Esophagus squamous epithelium (tissue), 5 donors: Measurements from ENCODE around the gene PPP2R1B. TPM values are rescaled to one million over a fixed set of nuclear protein-coding genes. Genes with fewer than 3 reads are reported as not detected.

Experiments used
- DNase-seq: peaks from one replicate; lab custom pipeline; 2025; lab: John Stamatoyannopoulos, UW
- H3K27ac ChIP-seq, 4 donors: fragments of 200-600 bp; sonication (generic); one replicate each; pipeline ENCODE4 v1.5.1; 2016 to 2019; ENCODE audit warnings: mild to moderate bottlenecking in 1 of 4
- H3K27me3 ChIP-seq, 4 donors: fragments of 200-600 bp; sonication (generic); 1 replicate in 3 of 4; 2 replicates in 1 of 4; pipeline versions ENCODE4 v1.5.1 to v1.6.0; 2017 to 2021; ENCODE audit warnings: antibody characterized with exemption in 1 of 4
- H3K36me3 ChIP-seq, 3 donors: fragments of 200-600 bp; sonication (generic); one replicate each; pipeline ENCODE4 v1.5.1; 2016 to 2019
- H3K4me1 ChIP-seq, 3 donors: fragments of 200-600 bp; sonication (generic); one replicate each; pipeline ENCODE4 v1.5.1; 2017 to 2019
- H3K4me3 ChIP-seq, 4 donors: fragments of 200-600 bp; sonication (generic); 1 replicate in 3 of 4; 2 replicates in 1 of 4; pipeline ENCODE4 v1.5.1; 2016 to 2019; ENCODE audit warnings: mild to moderate bottlenecking in 2 of 4, moderate library complexity in 1 of 4
- H3K9me3 ChIP-seq, 3 donors: fragments of 200-600 bp; sonication (generic); one replicate each; pipeline ENCODE4 v1.5.1; 2016 to 2019
- POLR2A ChIP-seq, 4 donors: fragments of 450-650 bp; IDR thresholded peaks; one replicate each; pipeline ENCODE4 v1.6.1; 2017; ENCODE audit warnings: antibody characterized with exemption in 4 of 4, mild to moderate bottlenecking in 4 of 4, moderate library complexity in 3 of 4
- WGBS, 2 donors: methylation state at CpG; one replicate each; pipeline ENCODE4 v1.1.5; 2018; 5-methylcytosine and 5-hydroxymethylcytosine counted together
- intact Hi-C: fragments of 100-400 bp; cut with DNase I; formaldehyde crosslinking; loops from one replicate; pipeline ENCODE4 v1.15.0; 2022
- total RNA-seq, 4 donors: library from RNA; depleted of rRNA; stranded (reverse); fragments of >200 nt; gene quantifications; one replicate each; pipeline ENCODE4 v1.1.0, GENCODE V29; 2016
- TF ChIP-seq, protein P1 (sequence below), 6 experiments: fragments of 450-650 bp in 4 of 6; fragments of 200-600 bp in 2 of 6; sonication (generic) in 2 of 6; IDR thresholded peaks; one replicate each; pipeline ENCODE4 v1.5.1; 2016 to 2019; ENCODE audit warnings: antibody characterized with exemption in 6 of 6, mild to moderate bottlenecking in 4 of 6, moderate library complexity in 4 of 6
- donor health status: DM: yes; HTN: yes; CAD: no.

PPP2R1B gene
- total RNA-seq, 4 donors from 2014 or later: 17.6 to 39.7 (median 27.7) TPM

DNA sequence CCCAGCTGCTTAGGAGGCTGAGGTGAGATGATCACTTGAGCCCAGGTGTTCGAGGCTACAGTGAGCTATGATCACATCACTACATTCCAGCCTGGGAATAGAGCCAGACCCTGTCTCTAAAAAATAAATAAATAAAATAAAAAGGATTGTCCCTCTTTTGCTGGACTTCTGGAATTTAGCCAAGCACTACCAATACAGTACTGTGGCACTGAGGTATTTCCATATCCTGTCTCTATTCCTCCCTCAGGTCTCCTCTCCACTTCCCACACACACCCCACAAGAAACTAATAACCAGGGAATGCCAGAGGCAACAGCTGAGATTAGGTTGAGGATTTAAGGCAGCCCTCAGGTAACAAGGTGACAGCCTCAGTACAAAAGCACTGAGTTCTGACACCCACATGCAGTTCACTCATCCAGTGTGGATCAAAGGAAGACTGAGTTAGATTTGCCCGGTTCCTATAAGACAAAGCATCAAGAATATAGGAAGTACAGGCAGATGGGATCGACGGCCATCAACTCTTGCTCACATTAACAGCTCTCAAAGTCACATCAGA lies 4.5 kb upstream of the PPP2R1B start:
- H3K9me3 ChIP-seq: no peaks in the 10 kb centered on the region
- H3K27ac ChIP-seq: no peak overlapping the region
- 84 to 85% methylated on average over 4 of the region's 4 CpGs for WGBS, 2 donors
- no peaks in the 10 kb centered on the region for H3K36me3 ChIP-seq
- TF ChIP-seq, protein P1, sequence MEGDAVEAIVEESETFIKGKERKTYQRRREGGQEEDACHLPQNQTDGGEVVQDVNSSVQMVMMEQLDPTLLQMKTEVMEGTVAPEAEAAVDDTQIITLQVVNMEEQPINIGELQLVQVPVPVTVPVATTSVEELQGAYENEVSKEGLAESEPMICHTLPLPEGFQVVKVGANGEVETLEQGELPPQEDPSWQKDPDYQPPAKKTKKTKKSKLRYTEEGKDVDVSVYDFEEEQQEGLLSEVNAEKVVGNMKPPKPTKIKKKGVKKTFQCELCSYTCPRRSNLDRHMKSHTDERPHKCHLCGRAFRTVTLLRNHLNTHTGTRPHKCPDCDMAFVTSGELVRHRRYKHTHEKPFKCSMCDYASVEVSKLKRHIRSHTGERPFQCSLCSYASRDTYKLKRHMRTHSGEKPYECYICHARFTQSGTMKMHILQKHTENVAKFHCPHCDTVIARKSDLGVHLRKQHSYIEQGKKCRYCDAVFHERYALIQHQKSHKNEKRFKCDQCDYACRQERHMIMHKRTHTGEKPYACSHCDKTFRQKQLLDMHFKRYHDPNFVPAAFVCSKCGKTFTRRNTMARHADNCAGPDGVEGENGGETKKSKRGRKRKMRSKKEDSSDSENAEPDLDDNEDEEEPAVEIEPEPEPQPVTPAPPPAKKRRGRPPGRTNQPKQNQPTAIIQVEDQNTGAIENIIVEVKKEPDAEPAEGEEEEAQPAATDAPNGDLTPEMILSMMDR (IDR thresholded peaks at IDR 0.05): no peak
- no peak for TF ChIP-seq POLR2A (IDR thresholded peaks at IDR 0.05)
- H3K4me1 ChIP-seq: peaks cover 0 to 17% (median 8%) of the 10 kb centered on the region in 3 donors
- intact Hi-C loops: loop anchor here (10.0 kb wide), 1 partner anchor 64 kb away; no protein-coding TSS in a partner anchor
- no peaks in the 10 kb centered on the region for H3K27me3 ChIP-seq
- no peak overlapping the region for H3K4me3 ChIP-seq
- no peak for DNase-seq

DNA sequence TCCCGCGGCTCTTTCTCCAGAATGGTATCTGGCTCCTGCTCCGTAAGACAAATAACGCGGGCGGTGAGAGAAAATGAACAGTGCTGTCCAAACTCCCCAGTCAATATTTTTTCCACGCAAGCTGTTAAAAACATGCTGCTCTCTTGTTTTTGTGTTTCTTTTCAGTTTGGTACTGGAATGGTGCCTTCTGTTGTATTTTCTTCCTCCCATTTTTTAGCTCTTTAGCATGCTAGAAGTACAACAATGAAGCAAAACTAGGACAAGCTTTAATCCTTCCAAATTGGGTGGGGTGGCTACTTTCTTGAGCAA lies 599 bp upstream of the PPP2R1B start:
- intact Hi-C loops: loop anchor here (5.0 kb wide), 1 partner anchor 164 kb away; the partner anchor contains the start of gene SIK2
- WGBS, 2 donors: 0 to 4% methylated on average over 7 of the region's 7 CpGs

DNA sequence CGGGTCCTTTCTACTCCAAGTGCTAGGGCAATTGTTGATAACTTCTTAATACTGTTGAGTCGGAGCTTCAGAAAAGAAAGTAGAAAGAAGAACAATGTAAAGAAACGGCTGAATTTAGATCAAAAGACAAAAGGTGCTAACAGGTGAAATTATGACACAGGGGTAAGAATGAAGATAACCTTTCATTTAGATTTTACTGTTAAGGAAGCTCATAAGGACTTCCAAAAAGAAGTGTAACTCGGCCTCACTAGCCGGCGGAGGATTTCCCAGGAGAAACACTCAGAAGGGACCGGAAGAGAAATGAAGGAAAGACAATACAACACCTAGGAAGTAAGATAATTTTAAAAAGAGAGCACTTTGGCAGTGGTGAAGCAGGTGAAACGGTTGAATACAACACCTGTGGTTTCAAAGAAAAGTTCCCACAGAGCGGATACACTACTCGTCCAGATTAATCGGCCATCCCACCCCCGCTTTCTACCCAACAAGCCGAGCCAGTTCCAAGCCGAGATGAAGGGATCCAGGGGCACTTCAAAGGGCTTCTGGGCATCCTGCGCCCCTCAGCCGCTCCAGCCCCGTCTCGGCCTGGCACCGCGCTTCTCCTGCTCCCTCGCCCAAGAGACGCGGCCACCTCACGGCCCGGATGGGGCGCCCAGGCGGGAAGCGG lies 737 bp downstream of the PPP2R1B start:
- peak overlapping the region; percentile 73 to 95 (median 82) for H3K4me3 ChIP-seq
- H3K4me1 ChIP-seq: peaks cover 6 to 42% (median 11%) of the 10 kb centered on the region in 3 donors
- no peak for DNase-seq
- H3K27ac ChIP-seq: peak overlapping the region; percentile 79 to 95 (median 91)
- H3K9me3 ChIP-seq: no peaks in the 10 kb centered on the region
- WGBS, 2 donors: 1 to 2% methylated on average over 14 to 16 of the region's 28 CpGs
- no peaks in the 10 kb centered on the region for H3K27me3 ChIP-seq
- intact Hi-C loops: loop anchor here (5.0 kb wide), 1 partner anchor 163 kb away; the partner anchor contains the start of gene SIK2
- TF ChIP-seq, protein P1 (IDR thresholded peaks at IDR 0.05): no peak
- TF ChIP-seq POLR2A (IDR thresholded peaks at IDR 0.05): no peak
- H3K36me3 ChIP-seq: peaks cover 0 to 40% (median 6%) of the 10 kb centered on the region in 3 donors

More for the DNA sequence above, 599 bp upstream of the PPP2R1B start:
- TF ChIP-seq POLR2A (IDR thresholded peaks at IDR 0.05): no peak
- TF ChIP-seq, protein P1 (IDR thresholded peaks at IDR 0.05): no peak
- H3K27ac ChIP-seq: peak overlapping the region; percentile 79 to 95 (median 91)
- no peaks in the 10 kb centered on the region for H3K9me3 ChIP-seq
- no peak for DNase-seq
- H3K4me3 ChIP-seq: peak overlapping the region; percentile 73 to 95 (median 82)
- no peaks in the 10 kb centered on the region for H3K27me3 ChIP-seq
- H3K36me3 ChIP-seq: peaks cover 0 to 27% (median 0%) of the 10 kb centered on the region in 3 donors
- H3K4me1 ChIP-seq: peaks cover 6 to 42% (median 11%) of the 10 kb centered on the region in 3 donors

DNA sequence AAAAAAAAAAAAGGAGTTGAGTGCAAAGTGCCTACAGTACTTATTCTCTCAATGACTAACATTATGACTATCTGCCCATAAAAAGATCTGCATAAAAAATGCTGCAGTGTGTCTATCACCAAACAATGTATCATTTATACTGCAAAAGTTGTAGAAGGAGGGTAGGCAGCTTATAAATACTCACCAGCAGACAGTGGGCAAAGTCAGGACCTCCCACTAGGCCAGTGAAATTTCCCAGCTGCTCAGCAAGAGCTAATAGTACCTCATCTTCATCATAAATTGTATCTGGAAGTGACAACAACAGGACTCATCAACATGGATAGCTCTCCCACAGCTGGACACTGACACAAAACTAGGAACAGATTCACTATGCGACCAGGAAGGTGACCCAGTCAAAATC lies 1.6 kb downstream of the PPP2R1B start:
- H3K4me1 ChIP-seq: peaks cover 6 to 42% (median 11%) of the 10 kb centered on the region in 3 donors
- no peaks in the 10 kb centered on the region for H3K9me3 ChIP-seq
- WGBS, 2 donors: 67 to 80% methylated on average over 1 of the region's 1 CpG
- H3K27ac ChIP-seq: peak overlapping the region in 1 of 4 donors; percentile 95
- DNase-seq: no peak
- TF ChIP-seq, protein P1 (IDR thresholded peaks at IDR 0.05): no peak
- peaks cover 0 to 49% (median 13%) of the 10 kb centered on the region in 3 donors for H3K36me3 ChIP-seq
- no peaks in the 10 kb centered on the region for H3K27me3 ChIP-seq
- intact Hi-C loops: loop anchor here (5.0 kb wide), 1 partner anchor 162 kb away; the partner anchor contains the start of gene SIK2
- H3K4me3 ChIP-seq: peak overlapping the region in 3 of 4 donors; percentile 73 to 95 (median 90)
